CD4-positive, CD25-positive, alpha-beta regulatory T cell (primary cell): ENCODE results near the gene ATL1. TPM values are rescaled to one million over a fixed set of nuclear protein-coding genes. Genes with fewer than 3 reads are reported as not detected.

Source experiments
- ATAC-seq, 2 donors: fragments of 150-1000 bp; cut with Tn5 transposase; one replicate each; pipeline ENCODE4 v1.10.0; 2021; ENCODE audit warnings: low read depth in 2 of 2, moderate number of reproducible peaks in 2 of 2, moderate library complexity in 1 of 2
- DNase-seq, 3 donors: peaks; one replicate each; pipeline versions ENCODE4 v3.0.0 to v3.0.0-alpha.2; 2012 to 2022; ENCODE audit warnings: mixed read lengths in 1 of 3
- H3K27ac ChIP-seq: one replicate; pipeline ENCODE4 v1.7.0; 2013; ENCODE audit warnings: mild to moderate bottlenecking, low read length; ENCODE audit not compliant: insufficient read depth, poor library complexity, severe bottlenecking
- H3K27me3 ChIP-seq: one replicate; pipeline ENCODE4 v1.7.0; 2013; ENCODE audit warnings: low read length; ENCODE audit not compliant: control insufficient read depth, insufficient read depth
- H3K36me3 ChIP-seq: one replicate; pipeline ENCODE4 v1.7.0; 2013; ENCODE audit warnings: mild to moderate bottlenecking, low read length, moderate library complexity; ENCODE audit not compliant: control insufficient read depth, insufficient read depth
- H3K4me1 ChIP-seq: 2 replicates; pipeline ENCODE4 v1.7.0; 2013; ENCODE audit warnings: mild to moderate bottlenecking, low read length; ENCODE audit not compliant: insufficient read depth, control insufficient read depth, poor library complexity, severe bottlenecking
- H3K4me3 ChIP-seq: one replicate; pipeline ENCODE4 v1.7.0; 2013; ENCODE audit warnings: low read depth, mild to moderate bottlenecking, low read length, moderate library complexity
- H3K9me3 ChIP-seq, 2 experiments: 1 replicate in 1 of 2; 2 replicates in 1 of 2; pipeline ENCODE4 v1.7.0; 2013; ENCODE audit warnings: low read length in 2 of 2, mild to moderate bottlenecking in 1 of 2, moderate library complexity in 1 of 2; ENCODE audit not compliant: control insufficient read depth in 2 of 2
- H3K27ac Mint-ChIP-seq, 3 donors: one replicate each; pipeline ENCODE4 v1.8.0; 2020 to 2022; ENCODE audit warnings: mild to moderate bottlenecking in 3 of 3, mixed read lengths in 3 of 3, moderate library complexity in 2 of 3
- H3K27me3 Mint-ChIP-seq: one replicate; pipeline ENCODE4 v1.8.0; 2022; ENCODE audit warnings: mild to moderate bottlenecking, mixed read lengths
- H3K36me3 Mint-ChIP-seq: one replicate; pipeline ENCODE4 v1.8.0; 2020; ENCODE audit warnings: mixed read lengths
- H3K4me1 Mint-ChIP-seq, 4 donors: one replicate each; pipeline ENCODE4 v1.8.0; 2020 to 2022; ENCODE audit warnings: mixed read lengths in 4 of 4, mild to moderate bottlenecking in 1 of 4
- H3K4me3 Mint-ChIP-seq, 4 donors: one replicate each; pipeline ENCODE4 v1.8.0; 2020 to 2022; ENCODE audit warnings: mild to moderate bottlenecking in 4 of 4, mixed read lengths in 4 of 4, moderate library complexity in 3 of 4
- H3K9me3 Mint-ChIP-seq, 7 donors: one replicate each; pipeline ENCODE4 v1.8.0; 2020 to 2022; ENCODE audit warnings: mixed read lengths in 7 of 7, mild to moderate bottlenecking in 3 of 7, moderate library complexity in 2 of 7
- polyA plus RNA-seq, 4 donors: library from polyadenylated mRNA; unstranded; fragments of 300-500 nt; fragmentation: Illumina TruSeq; gene quantifications; one replicate each; pipeline ENCODE4 v1.2.3, GENCODE V29; 2021
- total RNA-seq: library from RNA; stranded (reverse); gene quantifications from one replicate; pipeline ENCODE4 v1.2.3, GENCODE V29; 2022

The ATL1 gene
- total and polyA plus RNA-seq, 5 donors from 2014 or later, result 0.62 to 1.6 (median 1.3) TPM

DNA sequence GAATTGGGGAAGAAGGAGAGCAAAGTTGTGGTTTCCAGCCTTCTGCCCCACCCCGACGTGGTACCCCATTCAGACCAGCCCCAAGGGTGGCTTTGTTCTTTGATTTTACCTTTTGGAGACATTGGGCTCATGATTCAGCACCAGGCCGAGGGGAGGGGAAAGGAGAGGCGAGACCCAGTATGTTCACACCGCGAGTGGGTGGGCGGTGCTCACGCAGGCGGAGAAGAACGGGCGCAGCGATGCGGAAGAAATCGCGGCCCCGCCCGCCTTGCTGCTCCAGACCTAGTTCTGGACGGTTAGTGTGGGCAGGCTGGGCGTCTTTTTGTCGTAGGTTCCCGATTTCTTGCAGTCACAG is 963 bp downstream of the ATL1 start:
- Mint-ChIP-seq H3K4me3 (peak overlapping the region in 3 of 4 donors; percentile 66 to 83 (median 82)), H3K27me3 (peaks cover 88% of the 10 kb centered on the region), H3K4me1 (peaks cover 3 to 13% (median 6%) of the 10 kb centered on the region in 4 donors), H3K36me3 (no peaks in the 10 kb centered on the region), H3K9me3 (peaks cover 0 to 2% (median 0%) of the 10 kb centered on the region in 7 donors), H3K27ac (no peak overlapping the region)
- no peaks in the 10 kb centered on the region for H3K36me3 ChIP-seq
- H3K4me1 ChIP-seq, result peaks cover 16% of the 10 kb centered on the region
- H3K27ac ChIP-seq, result no peak overlapping the region
- H3K9me3 ChIP-seq, result no peaks in the 10 kb centered on the region
- peak; percentile 24 to 28 for ATAC-seq
- H3K4me3 ChIP-seq, result peak overlapping the region; percentile 43
- DNase-seq, result peak in 2 of 3 donors; percentile 4 to 25
- peaks cover 46% of the 10 kb centered on the region for H3K27me3 ChIP-seq

DNA sequence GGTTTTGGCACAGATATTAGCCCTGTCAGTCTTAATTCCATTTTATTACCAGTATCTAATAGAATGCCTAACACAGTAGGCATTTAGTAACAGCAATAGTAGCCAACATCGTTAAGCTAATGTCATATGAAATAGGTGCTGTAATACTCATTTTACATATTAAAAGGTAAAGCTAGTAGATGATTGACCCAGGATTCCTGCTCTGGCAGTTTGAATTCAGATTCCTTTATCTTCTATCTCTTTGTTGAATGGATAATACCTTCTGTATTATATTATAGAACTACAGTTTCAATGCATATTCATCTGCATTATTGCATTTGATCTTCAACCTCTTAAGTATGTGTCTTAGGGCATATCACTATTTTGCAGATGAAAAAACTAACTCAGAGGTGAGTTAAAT is 2.9 kb downstream of the ATL1 start:
- Histone ChIP-seq H3K27ac (no peak overlapping the region), H3K4me3 (no peak overlapping the region), H3K9me3 (no peaks in the 10 kb centered on the region), H3K27me3 (peaks cover 35% of the 10 kb centered on the region), H3K4me1 (peaks cover 16% of the 10 kb centered on the region), H3K36me3 (no peaks in the 10 kb centered on the region)
- Mint-ChIP-seq H3K36me3 (no peaks in the 10 kb centered on the region), H3K27me3 (peaks cover 79% of the 10 kb centered on the region), H3K9me3 (no peaks in the 10 kb centered on the region), H3K27ac (no peak overlapping the region), H3K4me3 (peak overlapping the region in 1 of 4 donors; percentile 9), H3K4me1 (peaks cover 5 to 13% (median 6%) of the 10 kb centered on the region in 4 donors)
- DNase-seq (no peak), ATAC-seq (no peak)

DNA sequence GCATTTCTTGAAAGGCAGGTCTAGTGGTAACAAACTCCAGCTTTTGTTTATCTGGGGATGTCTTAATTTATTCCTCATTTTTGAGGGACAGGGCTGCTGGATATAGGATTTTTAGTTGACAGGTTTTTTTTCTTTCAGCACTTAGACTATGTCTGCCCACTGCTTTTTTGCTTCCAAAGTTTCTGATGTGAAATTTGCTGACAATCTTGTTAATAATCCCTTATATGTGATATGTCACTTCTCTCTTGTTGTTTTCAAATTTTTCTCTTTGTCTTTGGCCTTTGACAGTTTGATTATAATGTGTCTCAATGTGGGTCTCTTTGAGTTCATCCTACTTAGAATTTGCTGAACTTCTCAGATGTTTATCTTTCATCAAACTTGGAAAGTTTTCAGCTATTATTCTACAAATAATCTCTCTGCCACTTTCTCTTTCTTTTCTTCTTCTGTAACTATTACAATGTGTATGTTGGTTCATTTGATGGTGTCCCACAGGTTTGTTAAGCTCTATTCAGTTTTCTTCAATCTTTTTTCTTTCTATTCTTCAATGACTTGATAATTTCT is 9.8 kb downstream of the ATL1 start:
- Mint-ChIP-seq H3K36me3 (peaks cover 4% of the 10 kb centered on the region), H3K4me1 (peaks cover 0 to 2% (median 0%) of the 10 kb centered on the region in 4 donors), H3K4me3 (no peak overlapping the region), H3K27ac (no peak overlapping the region), H3K27me3 (peaks cover 37% of the 10 kb centered on the region), H3K9me3 (peaks cover 3 to 33% (median 13%) of the 10 kb centered on the region in 7 donors)
- no peaks in the 10 kb centered on the region for H3K4me1 ChIP-seq
- H3K36me3 ChIP-seq, result no peaks in the 10 kb centered on the region
- peaks cover 5% of the 10 kb centered on the region for H3K27me3 ChIP-seq
- H3K4me3 ChIP-seq, result no peak overlapping the region
- H3K9me3 ChIP-seq, result peaks cover 25 to 28% of the 10 kb centered on the region in 2 experiments
- no peak for DNase-seq
- no peak for ATAC-seq
- H3K27ac ChIP-seq, result no peak overlapping the region

DNA sequence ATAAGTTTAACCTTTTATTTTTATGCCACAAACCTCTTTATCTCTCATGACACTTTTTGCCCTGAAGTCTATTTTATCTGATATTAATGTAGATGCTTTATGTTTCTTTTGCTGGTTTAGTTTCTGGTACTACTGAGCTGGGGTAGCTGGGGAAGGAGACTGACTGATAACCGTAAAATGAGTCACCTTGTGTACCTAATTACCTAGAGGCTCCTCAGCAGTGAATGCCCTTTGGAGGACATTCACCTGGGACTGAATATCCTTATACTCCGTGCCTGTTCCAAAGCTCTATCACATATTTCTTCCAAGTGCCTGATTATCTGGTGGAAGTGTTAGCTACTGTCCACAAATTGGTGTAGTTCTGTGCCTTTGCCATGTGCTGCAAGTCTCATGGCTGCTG is 13.9 kb downstream of the ATL1 start:
- Histone ChIP-seq H3K9me3 (peaks cover 23 to 24% of the 10 kb centered on the region in 2 experiments), H3K27me3 (peaks cover 17% of the 10 kb centered on the region), H3K27ac (no peak overlapping the region), H3K4me3 (no peak overlapping the region), H3K36me3 (no peaks in the 10 kb centered on the region), H3K4me1 (no peaks in the 10 kb centered on the region)
- Mint-ChIP-seq H3K9me3 (peaks cover 0 to 27% (median 11%) of the 10 kb centered on the region in 7 donors), H3K4me3 (no peak overlapping the region), H3K4me1 (no peaks in the 10 kb centered on the region), H3K27me3 (peaks cover 28% of the 10 kb centered on the region), H3K36me3 (peaks cover 4% of the 10 kb centered on the region), H3K27ac (no peak overlapping the region)
- no peak for DNase-seq
- no peak for ATAC-seq

DNA sequence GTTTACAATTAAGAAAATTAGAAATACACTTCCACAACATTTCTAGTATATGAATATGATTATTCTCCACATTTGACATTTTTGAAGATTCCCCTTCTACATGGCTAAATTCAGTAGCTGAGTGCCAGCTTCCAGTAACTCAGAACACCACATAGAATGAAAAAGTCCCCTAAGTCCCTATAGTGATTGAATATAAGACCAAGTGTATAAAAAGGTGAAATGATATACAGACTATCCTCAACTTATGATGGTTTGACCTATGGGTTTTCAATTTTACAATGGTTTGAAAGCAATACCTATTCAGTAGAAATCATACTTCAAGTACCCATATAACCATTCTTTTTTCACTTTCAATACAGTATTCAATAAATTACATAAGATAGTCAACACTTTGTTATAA is 15.8 kb downstream of the ATL1 start:
- Histone ChIP-seq H3K9me3 (peaks cover 4 to 9% of the 10 kb centered on the region in 2 experiments), H3K4me3 (no peak overlapping the region), H3K36me3 (no peaks in the 10 kb centered on the region), H3K27me3 (peaks cover 20% of the 10 kb centered on the region), H3K27ac (no peak overlapping the region), H3K4me1 (no peaks in the 10 kb centered on the region)
- DNase-seq (no peak), ATAC-seq (no peak)
- Mint-ChIP-seq H3K9me3 (peaks cover 0 to 11% (median 4%) of the 10 kb centered on the region in 7 donors), H3K4me1 (no peaks in the 10 kb centered on the region), H3K4me3 (no peak overlapping the region), H3K27ac (no peak overlapping the region), H3K27me3 (peaks cover 39% of the 10 kb centered on the region), H3K36me3 (no peaks in the 10 kb centered on the region)

DNA sequence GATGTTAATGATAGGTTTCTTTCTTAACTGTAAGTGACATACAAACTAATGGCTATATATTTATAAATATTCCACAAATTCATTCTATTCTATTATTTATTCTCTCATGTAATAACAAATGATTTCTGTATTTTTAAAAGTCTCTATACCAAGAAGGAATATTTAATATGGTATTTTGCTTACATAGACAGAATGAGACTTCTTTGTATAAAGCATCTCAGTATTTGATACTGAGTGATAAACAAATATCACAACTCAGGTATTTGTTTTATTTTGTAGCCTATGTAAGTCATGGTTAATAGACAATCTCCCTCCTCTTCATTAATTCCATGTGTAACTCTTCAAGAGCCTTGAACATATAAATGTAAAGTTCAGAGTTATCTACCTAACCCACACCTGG is 18.0 kb downstream of the ATL1 start:
- Histone ChIP-seq H3K4me1 (no peaks in the 10 kb centered on the region), H3K9me3 (no peaks in the 10 kb centered on the region), H3K27ac (no peak overlapping the region), H3K36me3 (no peaks in the 10 kb centered on the region), H3K4me3 (no peak overlapping the region), H3K27me3 (peaks cover 20% of the 10 kb centered on the region)
- ATAC-seq (no peak), DNase-seq (no peak)
- no peaks in the 10 kb centered on the region for H3K4me1 Mint-ChIP-seq
- no peaks in the 10 kb centered on the region for H3K36me3 Mint-ChIP-seq
- H3K27me3 Mint-ChIP-seq, result peaks cover 45% of the 10 kb centered on the region
- H3K4me3 Mint-ChIP-seq, result no peak overlapping the region
- no peak overlapping the region for H3K27ac Mint-ChIP-seq
- H3K9me3 Mint-ChIP-seq, result peaks cover 0 to 7% (median 0%) of the 10 kb centered on the region in 7 donors

DNA sequence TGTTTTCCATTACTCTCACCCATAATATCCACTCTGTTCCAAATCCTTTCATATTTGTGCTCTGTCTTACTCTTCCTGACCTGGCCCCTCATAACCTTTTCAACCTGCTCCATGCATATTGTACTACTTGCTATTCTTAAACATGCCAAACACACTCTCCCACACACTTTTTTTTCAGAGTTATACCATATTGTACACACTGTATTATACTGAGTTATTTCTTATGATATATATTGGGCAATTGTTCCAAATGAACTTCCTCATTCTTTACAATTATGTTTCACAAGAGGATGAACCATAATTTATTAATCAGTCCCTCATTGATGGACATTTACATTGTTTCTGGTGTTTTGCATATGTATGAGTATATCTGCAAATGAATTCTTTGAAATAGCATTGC is 18.5 kb downstream of the ATL1 start:
- no peak overlapping the region for H3K4me3 Mint-ChIP-seq
- Histone ChIP-seq H3K9me3 (no peaks in the 10 kb centered on the region), H3K27ac (no peak overlapping the region), H3K36me3 (no peaks in the 10 kb centered on the region), H3K27me3 (peaks cover 20% of the 10 kb centered on the region), H3K4me3 (no peak overlapping the region), H3K4me1 (no peaks in the 10 kb centered on the region)
- H3K4me1 Mint-ChIP-seq, result no peaks in the 10 kb centered on the region
- no peak overlapping the region for H3K27ac Mint-ChIP-seq
- ATAC-seq (no peak), DNase-seq (no peak)
- no peaks in the 10 kb centered on the region for H3K36me3 Mint-ChIP-seq
- H3K9me3 Mint-ChIP-seq, result peaks cover 0 to 7% (median 0%) of the 10 kb centered on the region in 7 donors
- H3K27me3 Mint-ChIP-seq, result peaks cover 49% of the 10 kb centered on the region

DNA sequence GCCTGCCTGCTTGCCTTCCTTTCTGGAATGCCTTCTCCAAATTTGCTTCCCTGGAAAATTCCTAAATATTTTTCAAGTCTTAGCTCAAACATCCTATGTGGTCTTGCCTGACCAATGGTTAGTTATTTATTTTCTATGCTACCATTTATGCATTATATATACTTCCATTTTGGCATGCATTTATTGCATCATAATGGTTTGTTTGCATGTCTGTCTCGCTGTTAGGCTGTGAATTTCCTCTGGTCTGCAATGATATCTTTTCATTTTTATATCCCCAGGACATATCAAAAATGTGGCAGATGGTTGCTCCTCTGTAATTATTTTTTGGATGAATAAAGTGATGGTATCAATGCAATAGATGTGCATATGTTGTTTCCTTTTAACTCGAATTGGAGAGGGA is 30.5 kb downstream of the ATL1 start:
- no peak overlapping the region for H3K4me3 Mint-ChIP-seq

More for the DNA sequence above, 30.5 kb downstream of the ATL1 start:
- Histone ChIP-seq H3K4me3 (no peak overlapping the region), H3K36me3 (no peaks in the 10 kb centered on the region), H3K27ac (no peak overlapping the region), H3K9me3 (no peaks in the 10 kb centered on the region), H3K27me3 (no peaks in the 10 kb centered on the region), H3K4me1 (no peaks in the 10 kb centered on the region)
- Mint-ChIP-seq H3K36me3 (no peaks in the 10 kb centered on the region), H3K27ac (no peak overlapping the region), H3K27me3 (peaks cover 18% of the 10 kb centered on the region), H3K4me1 (no peaks in the 10 kb centered on the region), H3K9me3 (no peaks in the 10 kb centered on the region)
- DNase-seq (no peak), ATAC-seq (no peak)
